GM18870 (cell line): ENCODE data around the gene CFAP68.
A peak's percentile ranks its signal among the peaks of the same experiment; 100 is the strongest.

Source experiments
- ATAC-seq: cut with Tn5 transposase; IDR thresholded peaks from one replicate; pipeline ENCODE4 v1.9.1; 2021; ENCODE audit warnings: moderate library complexity; ENCODE audit not compliant: unreplicated experiment

Gene CFAP68, protein sequence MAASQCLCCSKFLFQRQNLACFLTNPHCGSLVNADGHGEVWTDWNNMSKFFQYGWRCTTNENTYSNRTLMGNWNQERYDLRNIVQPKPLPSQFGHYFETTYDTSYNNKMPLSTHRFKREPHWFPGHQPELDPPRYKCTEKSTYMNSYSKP

DNA sequence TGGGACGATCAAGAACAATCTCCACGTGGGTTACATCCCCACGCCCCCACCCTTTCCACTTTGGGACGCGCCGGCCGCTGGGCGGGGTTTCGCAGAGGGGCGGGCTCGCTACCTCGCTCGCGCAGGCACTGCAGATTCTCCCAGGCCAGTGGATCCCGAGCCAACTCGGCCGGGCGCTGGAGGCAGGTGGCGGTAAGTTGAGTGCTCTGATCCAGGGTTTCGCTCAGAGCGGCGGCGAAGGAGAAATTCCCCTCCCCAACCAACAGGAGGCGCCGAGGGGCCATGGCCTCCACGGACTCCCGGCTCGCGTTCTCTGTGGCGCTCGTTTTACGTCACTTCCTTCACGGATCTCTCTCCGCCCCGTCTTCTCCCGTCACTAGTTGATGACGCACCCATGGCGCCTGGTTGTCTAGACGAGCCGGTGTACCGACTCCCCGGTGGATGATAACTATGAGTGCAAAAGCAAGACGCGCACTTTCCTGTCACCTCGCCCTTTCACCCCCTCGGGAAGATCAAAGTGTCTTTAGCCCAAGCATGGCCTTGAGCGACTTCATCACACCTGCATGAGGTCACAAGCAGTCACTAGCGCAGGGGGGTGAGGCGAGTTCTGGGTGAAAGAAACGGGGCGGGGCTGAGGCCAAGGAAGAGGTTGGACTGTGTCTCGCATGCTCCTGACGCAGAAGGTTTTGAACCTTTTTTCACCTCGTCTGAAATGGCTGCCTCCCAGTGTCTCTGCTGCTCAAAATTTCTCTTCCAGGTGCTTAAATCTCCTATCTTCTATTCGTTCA lies at the start of gene CFAP68, which contains the start of gene FDXACB1:
Gene CFAP68, plus strand, starts transcription at position 693 of the 788 bp plus-strand sequence. Its CDS starts 20 bp downstream, at position 713.
Gene FDXACB1, minus strand, starts transcription at position 317 of the 788 bp plus-strand sequence. Its CDS starts 33 bp downstream, at position 284.
- peak; percentile 80 for ATAC-seq

DNA sequence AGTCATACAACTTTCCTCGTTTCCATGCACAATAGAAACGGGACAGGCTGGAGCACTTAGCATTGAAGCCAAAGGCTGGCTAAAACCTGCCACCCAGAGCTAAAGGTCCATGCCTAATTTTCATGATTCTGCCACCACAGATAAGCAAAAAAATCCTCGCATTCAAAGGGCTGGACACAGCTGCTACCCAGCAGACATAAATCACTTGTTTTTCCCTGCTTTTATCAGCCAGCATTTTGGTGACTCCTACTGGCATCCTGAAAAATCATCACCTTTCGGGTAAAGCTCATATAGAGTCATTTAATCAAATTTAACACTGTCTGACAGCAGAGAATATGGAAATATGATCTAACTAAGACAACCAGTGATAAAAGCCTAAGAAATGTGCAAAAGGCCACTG lies 45.8 kb upstream of the CFAP68 start:
- no peak for ATAC-seq

DNA sequence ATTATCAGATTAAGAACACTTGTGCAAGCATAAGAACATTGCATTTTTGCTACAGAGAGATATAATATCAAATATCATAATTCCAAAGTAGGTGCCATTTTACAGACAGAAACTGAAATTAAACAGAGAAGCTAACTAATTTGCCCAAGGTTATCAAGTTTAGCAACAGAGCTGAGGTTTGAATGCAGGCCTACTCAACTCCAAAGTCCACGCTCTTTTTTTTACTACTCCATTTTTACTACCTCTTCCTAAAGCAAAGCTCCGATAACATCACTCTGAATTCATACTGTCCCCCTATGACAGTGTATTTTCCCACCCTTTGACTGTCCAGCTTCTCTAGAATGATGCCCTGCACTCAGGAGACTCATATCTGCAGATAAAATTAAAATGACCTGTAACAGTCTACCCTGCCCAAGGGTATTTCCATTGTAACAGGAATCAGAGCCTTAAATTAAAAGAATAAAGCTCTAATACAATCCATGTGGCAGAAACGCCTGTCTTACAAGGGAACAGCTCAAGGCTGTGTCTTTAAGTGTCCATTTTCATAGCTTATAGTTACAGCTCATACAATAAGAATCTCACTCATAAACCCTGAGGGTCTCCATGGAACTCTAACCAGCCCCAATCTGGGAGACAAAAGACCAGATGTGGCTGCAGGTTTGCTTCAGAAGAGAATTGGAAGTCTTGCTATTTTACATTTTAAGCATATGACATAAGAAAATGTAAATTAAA lies 44.7 kb upstream of the CFAP68 start:
- ATAC-seq: no peak

DNA sequence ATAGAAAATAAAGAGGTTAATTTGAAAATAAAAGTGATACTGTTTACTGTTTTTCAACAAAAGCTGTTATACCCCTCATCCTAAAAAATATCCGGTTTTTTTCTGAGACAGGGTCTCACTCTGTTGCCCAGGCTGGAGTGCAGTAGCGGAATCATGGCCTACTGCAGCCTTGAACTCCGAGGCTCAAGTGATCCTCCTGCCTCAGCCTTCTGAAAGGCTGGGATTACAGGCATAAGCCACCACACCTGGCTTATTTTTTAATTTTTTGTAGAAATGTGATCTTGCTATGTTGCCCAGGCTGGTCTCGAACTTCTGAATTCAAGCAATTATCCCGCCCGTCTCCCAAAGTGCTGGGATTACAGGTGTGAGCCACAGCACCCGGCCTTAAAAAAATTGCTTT lies 43.7 kb upstream of the CFAP68 start:
- ATAC-seq: no peak

DNA sequence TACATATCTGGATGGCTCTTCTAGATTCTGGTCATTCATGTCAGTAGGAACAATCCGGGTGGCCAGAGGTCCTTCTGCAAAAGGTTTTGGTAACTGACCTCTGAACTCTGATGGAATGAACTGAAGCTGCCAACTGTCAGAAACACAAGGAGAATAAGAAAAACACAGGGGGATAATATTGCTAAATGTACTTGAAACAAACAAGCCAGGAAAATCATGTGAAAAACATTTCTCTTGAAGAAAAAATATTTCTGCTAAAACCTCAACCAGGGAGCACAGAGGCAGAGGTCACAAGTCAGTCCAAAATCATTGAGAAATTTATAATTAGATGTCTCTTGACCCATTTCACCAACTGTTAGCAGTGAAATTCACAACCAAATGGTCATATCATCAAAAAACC lies 43.2 kb upstream of the CFAP68 start:
- ATAC-seq: no peak

DNA sequence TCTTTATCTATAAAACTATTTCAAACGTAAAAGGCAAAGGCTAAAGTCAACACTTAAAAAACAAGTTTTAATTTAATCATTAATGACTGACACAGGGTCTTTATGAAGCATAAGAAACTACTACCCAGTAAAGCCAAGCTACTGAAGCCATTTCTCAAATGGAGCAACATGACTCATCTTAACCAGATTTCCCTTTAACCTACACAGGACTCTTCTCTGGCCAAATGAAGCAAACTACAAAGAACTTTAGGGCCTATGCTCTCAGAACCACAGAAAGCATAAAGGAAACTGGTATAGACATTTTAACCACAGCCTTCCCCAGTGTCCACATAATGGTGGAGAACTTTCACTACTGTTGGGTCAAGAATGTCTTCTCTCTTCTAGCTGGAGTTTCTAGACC lies 42.6 kb upstream of the CFAP68 start:
- peak; percentile 87 for ATAC-seq

DNA sequence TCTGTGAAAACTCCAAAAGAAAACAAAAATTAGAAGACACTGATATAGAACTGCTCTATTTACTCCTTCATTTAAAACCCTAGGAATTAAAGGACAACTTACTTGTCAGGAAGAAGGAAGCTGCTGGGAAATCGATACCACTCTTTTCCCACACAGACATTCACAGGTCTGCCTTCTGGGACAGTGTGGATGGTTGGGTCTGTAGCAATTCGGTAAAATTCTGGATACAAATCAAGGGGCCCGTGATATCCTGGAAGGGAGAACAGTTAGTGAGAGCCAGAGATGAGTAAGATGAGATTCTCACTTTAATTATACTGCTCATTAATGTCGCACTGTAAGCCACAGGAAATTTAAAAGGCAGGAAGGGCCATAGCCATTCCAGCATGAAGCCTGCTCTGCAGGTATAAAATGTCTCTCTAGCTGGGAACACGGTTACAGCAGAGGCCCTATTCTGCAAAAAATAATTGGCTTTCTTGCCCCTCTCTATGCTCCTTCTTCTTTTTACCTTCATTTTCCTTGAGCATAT lies 41.9 kb upstream of the CFAP68 start:
- no peak for ATAC-seq

DNA sequence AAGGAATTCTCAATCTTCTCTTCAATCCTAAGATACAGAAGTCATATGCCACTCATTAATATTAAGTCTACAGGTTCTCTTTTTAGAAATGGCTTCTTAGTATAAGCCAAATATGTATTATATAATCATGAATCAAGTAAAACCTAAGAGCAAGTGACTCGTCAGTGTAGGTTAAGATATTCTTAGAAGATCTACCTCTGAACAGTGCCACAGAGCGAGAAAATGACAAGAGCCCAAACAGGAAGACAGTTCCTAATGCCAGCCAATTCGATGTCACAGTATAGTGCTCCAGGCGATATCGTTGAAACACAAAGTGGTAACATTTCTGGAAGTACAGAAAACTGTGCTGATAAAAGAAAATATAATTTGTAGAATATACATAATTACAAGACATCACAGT lies 41.3 kb upstream of the CFAP68 start:
- ATAC-seq: no peak

DNA sequence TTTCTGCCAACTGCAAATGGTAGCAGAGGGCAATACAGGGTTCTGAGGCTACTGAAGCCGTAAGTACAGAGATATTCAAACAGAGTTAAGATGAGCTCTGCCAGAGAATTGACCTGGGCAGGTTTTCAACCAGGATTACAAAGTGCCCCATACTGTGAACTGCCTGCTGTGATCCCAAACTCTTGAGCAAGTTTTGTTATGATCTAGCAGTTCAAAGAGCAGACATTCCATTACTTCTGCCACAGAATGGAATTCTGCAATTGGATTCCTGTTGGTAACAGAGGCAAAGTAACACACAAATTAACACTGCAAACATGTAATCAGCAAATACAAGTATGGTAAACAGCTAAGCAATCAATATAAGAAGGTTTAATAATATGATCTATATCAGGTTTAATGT lies 39.2 kb upstream of the CFAP68 start:
- no peak for ATAC-seq

DNA sequence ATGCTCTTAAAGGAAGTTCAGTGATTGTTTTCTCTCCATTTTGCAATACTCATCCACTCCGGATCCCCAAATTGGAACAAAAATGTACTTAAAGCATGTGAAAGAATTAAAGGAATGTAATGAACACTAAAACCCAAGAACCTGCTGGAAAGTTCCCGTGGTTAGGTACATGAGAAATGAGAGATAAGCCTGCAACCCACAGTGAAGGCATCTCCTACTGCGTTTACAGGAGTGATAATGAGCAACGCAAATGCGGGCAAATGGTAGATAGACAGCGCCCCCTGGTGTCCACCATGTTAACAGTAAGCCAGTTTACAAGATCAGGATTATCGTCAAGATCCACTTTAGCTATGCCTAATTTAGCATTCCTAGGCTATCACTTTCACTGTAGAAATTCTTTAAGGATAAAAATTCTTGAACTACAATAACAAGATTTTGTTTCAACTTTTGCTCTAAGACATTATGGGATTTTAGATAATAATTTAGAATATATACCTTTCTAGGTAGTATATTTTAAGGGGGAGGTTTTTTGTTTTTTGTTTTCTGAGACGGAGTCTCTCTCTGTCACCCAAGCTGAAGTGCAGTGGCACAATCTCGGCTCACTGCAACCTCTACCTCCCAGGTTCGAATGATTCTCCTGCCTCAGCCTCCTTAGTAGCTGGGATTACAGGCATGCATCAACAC lies 37.8 kb upstream of the CFAP68 start:
- no peak for ATAC-seq

DNA sequence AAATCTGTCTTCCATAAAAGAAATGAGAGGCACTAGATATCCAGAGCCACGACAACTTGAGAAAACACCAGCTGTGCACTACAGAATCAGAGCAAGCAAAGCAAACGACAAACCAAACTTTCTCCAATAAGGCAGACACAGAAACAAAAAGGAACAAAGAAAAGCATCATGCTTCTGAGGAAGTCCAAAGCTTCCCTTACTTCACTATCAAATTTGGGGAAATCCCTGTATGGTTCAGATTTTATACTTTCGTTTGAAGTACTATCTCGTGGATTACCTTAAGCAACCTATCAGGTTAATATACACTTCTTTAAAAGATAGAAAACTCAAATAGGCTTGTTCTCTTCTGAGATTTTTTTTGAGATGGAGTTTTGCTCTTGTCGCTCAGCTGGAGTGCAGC lies 35.7 kb upstream of the CFAP68 start:
- no peak for ATAC-seq

DNA sequence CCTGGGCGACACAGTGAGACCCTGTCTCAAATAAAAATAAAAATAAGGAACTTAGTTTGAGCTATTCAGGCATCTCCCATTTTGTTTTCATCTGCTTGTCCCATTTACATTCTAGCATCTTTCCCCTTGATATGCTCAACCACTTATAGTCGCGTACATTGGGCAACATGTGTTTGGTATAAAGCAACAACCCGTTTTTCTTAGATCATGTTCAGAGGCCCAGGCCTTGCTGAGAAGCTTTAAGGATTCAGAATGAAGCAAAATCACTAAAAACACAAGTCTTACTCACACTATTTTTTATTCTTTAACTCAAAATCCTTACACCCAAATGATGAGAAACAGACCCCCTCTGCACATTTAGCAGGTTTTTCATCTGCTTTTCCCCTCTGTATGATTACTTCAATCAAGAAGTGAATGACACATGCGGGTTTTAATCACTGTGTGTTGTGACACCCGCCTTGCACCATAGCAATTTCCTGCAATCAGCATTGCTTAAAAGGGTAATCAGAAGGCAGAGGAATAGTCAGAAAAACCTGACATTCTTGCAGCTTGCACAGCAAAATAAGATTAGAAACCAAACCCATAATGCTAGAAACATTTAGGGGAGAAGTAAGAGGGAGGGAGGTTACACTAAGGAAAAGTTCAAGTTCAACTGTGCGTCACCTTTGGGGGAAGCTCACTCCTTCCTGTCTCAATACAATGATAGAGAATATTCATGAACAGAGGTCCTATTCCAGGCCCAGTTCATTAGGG lies 33.9 kb upstream of the CFAP68 start:
- ATAC-seq: no peak

DNA sequence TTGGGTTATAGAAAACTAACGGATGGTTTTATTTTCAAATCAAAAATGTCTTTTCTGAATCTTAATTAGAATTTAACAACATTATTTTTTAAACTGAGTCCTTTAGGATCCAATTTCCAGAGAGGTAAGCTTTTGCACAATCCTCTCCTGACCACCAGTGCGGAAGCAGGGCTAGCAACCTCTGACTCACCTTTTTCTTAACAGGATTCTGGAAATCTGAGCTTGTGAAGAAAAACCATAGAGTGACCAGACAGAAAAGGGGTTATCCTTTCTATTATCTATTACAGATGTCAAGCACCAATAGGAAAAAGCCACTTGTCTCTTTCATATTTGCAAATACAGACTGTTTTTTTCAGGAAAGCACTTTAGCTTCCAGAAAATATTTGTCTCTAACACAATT lies 33.3 kb upstream of the CFAP68 start:
- no peak for ATAC-seq

DNA sequence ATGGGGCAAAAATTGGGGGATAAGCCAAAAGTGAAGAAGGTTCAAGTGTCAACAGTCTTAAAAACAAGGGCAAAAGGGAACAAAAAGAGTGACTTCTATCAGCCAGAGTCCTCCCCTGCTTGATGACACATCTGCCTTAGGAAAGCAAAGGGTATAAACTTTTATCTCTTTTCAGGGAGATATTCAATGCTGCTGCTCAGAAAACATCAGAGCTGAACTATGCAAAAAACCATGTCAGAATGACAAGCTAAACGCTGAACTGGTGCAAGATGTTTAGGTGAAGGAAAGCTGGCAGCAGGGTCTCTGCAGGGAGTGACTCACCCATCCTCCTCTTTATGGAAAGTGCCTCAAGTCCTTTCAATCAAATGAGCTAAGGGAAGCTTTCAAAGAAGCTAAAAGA lies 32.7 kb upstream of the CFAP68 start:
- ATAC-seq: no peak

DNA sequence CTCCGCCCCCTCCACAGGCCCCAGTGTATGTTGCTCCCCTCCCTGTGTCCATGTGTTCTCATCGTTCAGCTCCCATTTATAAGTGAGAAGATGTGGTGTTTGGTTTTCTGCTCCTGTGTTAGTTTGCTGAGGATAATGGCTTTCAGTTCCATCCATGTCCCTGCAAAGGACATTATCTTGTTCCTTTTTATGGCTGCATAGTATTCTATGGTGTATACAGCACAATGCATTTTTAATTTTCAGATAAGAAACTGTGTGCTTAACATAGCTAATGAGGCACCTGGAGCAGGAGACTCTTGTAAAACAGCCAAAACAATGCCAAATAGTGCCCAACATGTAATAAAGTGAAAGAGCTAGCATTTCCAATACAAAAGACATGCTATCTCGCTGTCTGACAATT lies 29.7 kb upstream of the CFAP68 start:
- no peak for ATAC-seq

DNA sequence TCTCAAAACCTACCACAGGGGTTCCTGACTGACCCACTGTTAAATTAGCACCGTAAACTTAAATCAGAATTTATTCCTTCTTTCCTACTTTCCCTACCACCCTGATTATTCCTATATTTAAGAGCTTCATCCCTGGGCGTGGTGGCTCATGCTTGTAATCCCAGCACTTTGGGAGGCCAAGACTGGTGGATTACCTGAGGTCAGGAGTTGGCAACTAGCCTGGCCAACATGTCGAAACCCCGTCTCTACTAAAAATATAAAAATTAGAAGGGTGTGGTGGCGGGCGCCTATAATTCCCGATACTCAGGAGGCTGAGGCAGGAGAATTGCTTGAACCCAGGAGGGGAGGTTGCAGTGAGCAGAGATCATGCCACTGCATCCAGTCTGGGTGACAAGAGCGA lies 28.3 kb upstream of the CFAP68 start:
- no peak for ATAC-seq

DNA sequence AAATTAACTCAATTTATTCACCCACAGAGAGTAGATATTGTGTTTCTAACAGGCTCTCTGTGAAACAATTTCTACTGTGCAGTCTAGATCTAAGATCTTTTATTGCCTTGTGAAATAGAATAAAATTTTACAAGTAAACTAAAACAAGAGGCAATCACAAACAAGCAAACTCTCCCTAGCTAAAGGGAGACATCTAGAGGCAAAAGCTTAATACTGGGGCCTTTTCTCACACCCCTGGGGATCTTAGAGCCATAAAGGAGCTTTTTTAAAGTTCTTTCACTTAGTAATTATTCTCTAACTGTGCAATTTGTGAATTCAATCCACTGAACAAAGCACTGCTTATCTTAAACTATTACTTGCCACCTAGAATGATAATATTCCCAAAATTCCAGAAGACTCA lies 27.7 kb upstream of the CFAP68 start:
- ATAC-seq: no peak

DNA sequence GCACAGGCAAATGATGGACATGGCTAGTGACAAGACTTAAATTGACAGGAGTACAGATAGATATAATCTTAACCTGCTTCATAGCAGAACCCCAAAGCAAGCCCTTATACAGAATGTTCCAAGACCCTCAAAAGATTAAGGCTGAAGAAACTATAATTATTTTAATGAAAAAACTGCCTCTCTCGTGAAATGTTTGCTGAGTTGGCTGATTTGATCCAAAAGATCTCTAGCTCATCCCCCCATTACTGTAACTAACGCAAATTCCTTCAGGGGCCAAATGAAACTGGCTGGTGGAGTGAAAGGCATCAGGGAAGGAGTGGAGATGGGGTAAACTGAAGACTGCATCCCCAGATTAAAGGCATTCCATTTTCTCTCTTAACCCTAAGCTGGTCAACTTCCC lies 27.2 kb upstream of the CFAP68 start:
- ATAC-seq: no peak

DNA sequence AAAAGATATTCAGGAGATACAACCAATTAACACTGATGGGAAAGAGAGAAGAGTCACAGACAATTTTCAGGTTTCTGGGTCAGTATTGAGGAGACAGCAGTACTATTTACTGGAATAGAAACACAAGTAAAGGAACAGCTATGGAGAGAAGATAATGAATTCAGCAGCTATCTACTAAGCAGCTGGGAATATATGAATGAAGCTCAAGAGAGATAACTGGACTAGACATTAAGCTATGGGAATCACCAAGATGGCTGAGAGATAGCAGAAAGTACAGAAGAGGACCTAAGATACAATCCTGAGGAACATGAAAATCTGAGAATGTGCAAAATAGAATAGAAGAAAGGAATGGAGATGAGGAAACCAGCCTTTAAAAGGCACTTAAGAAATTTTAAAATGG lies 23.8 kb upstream of the CFAP68 start:
- ATAC-seq: no peak

DNA sequence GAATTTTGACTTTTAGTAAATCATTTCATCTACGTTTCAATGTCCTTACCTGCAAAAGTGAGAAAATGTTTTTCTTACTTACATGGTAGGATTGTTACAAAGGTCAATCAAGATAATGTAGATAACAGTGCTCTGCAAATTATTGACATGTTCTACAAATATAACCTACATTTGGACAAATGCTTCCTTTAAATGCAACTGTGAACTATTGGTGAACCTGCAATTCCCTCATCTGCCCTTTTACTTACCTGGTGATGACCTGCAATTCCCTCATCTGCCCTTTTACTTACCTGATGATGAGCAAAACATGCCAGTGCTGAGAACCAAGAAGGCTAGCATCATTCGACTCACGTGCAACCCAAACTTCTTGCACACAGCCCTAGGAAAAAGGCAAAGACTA lies 19.1 kb upstream of the CFAP68 start:
- no peak for ATAC-seq

DNA sequence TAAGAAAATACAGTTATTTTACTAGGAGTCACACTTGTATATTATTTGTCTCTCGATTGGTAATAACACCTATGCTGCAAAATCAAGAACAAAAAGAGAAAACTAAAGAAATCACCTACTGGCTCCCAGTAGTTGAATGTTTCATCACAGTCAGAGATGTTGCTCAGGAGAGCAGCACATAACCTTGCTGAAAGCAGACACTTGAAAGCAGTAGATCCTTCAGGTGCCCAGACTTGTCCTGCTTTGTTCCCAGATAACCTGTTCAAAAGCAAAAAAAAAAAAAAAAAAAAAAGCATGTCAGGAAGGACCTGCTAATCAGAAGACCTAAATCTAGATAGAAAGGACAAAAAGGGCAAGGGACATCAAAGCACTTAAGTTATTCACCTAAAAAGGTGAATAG lies 9.2 kb upstream of the CFAP68 start:
- ATAC-seq: no peak
